ENCODE data around the gene UNC119. TPM values are rescaled to one million over a fixed set of nuclear protein-coding genes. Genes with fewer than 3 reads are reported as not detected.

Gene UNC119
- total RNA-seq, 2 experiments from 2014 or later, result 43.6 to 44.8 TPM

- intact Hi-C loops (cut with micrococcal nuclease), result no loop called here
- Mint-ChIP-seq H3K27me3 (no peaks in the 10 kb centered on the region), H3K27ac (no peak overlapping the region), H3K9me3 (no peaks in the 10 kb centered on the region), H3K36me3 (ENCODE audit: low read depth) (peaks cover 52% of the 10 kb centered on the region), H3K4me3 (no peak overlapping the region), H3K4me1 (ENCODE audit: low read depth) (peaks cover 27% of the 10 kb centered on the region)
- no peak for TF ChIP-seq CTCF (IDR thresholded peaks at IDR 0.05)
- CTCF ChIA-PET, result no interaction called here
- ATAC-seq, result no peak
- DNase-seq, result no peak
- POLR2A ChIA-PET, result interaction anchor here (1.0 to 9.1 kb wide), 3 partner anchors 9 to 41 kb away, joined by 3 to 58 read pairs (median 14); partner anchors contain the start of genes PIGS and SPAG5
Observed at GRCh38 chr17:28580959-28581358, 28.5 kb upstream of the UNC119 start.

DNA sequence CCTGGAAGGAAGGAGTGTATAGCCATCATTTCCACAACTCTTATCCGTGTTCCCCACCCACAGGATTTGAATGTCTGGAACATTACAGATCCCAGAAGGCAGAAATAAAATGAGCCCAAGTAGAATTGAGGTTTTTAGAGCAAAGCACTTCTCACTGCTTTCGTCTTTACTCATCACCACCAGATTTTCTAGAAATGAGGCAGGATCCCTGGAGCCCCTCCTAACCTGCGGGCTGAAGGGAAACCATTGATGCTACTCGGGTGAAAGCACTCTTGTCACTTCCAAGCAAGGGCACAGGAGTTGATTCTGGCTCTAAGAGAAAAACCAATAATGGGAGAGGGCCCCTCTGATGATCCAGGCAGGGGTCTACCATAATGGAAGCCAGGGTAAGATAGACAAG lies 27.1 kb upstream of the UNC119 start:
- intact Hi-C loops (cut with micrococcal nuclease), result no loop called here
- Mint-ChIP-seq H3K4me3 (no peak overlapping the region), H3K27me3 (no peaks in the 10 kb centered on the region), H3K27ac (peak overlapping the region; percentile 31), H3K4me1 (ENCODE audit: low read depth) (peaks cover 34% of the 10 kb centered on the region), H3K36me3 (ENCODE audit: low read depth) (peaks cover 53% of the 10 kb centered on the region), H3K9me3 (no peaks in the 10 kb centered on the region)
- ChIA-PET POLR2A (interaction anchor here (0.7 to 9.1 kb wide), 7 partner anchors 9 to 39 kb away, joined by 3 to 58 read pairs (median 3); partner anchors contain the start of gene SPAG5), CTCF (interaction anchor here (1.3 to 1.6 kb wide), 4 partner anchors 13 to 67 kb away, joined by 3 to 4 read pairs (median 3); no protein-coding TSS in a partner anchor)
- no peak for ATAC-seq
- DNase-seq, result peak; percentile 42
- no peak for TF ChIP-seq CTCF (IDR thresholded peaks at IDR 0.05)

- no peak for ATAC-seq
- Mint-ChIP-seq H3K27ac (peak overlapping the region; percentile 31), H3K27me3 (no peaks in the 10 kb centered on the region), H3K4me1 (ENCODE audit: low read depth) (peaks cover 37% of the 10 kb centered on the region), H3K36me3 (ENCODE audit: low read depth) (peaks cover 63% of the 10 kb centered on the region), H3K9me3 (no peaks in the 10 kb centered on the region), H3K4me3 (no peak overlapping the region)
- POLR2A ChIA-PET, result interaction anchor here (0.8 to 9.1 kb wide), 8 partner anchors 8 to 126 kb away, joined by 3 to 58 read pairs (median 6); partner anchors contain the start of genes BLTP2 and SPAG5
- CTCF ChIA-PET, result interaction anchor here (1.2 to 4.4 kb wide), 6 partner anchors 14 to 68 kb away, joined by 3 to 27 read pairs (median 3); no protein-coding TSS in a partner anchor
- TF ChIP-seq CTCF (IDR thresholded peaks at IDR 0.05), result no peak
- no peak for DNase-seq
- intact Hi-C loops (cut with micrococcal nuclease), result no loop called here
Observed at GRCh38 chr17:28578246-28579195, 26.1 kb upstream of the UNC119 start.

DNA sequence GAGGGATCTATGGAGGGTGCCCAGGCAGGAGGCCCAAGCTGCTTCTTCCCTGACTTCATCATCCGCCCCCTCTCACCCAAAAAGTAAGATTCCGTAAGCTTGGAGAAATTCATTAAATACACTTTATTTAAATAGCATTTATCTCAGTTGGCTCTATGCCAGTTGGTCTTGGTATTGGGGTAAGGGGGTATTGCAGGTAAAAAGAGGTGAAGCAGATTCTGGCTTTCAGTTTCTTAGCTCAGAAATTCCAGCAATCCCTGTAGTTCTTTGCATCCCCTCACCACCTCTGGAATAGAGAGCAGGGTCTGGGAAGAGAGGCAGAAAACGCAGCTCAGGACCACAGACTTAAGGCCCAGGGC lies 25.0 kb upstream of the UNC119 start:
- ChIA-PET POLR2A (interaction anchor here (0.7 to 9.1 kb wide), 13 partner anchors 9 to 241 kb away, joined by 3 to 58 read pairs (median 4); partner anchors contain the start of genes BLTP2, SPAG5 and UNC119), CTCF (interaction anchor here (1.2 to 4.4 kb wide), 6 partner anchors 12 to 37 kb away, joined by 3 to 27 read pairs (median 4); no protein-coding TSS in a partner anchor)
- ATAC-seq (no peak), DNase-seq (no peak)
- H3K9me3 Mint-ChIP-seq, result no peaks in the 10 kb centered on the region
- H3K4me3 Mint-ChIP-seq, result no peak overlapping the region
- H3K36me3 Mint-ChIP-seq (ENCODE audit: low read depth), result peaks cover 63% of the 10 kb centered on the region
- no peak for TF ChIP-seq CTCF (IDR thresholded peaks at IDR 0.05)
- no peaks in the 10 kb centered on the region for H3K27me3 Mint-ChIP-seq
- H3K4me1 Mint-ChIP-seq (ENCODE audit: low read depth), result peaks cover 42% of the 10 kb centered on the region
- intact Hi-C loops (cut with micrococcal nuclease), result no loop called here
- H3K27ac Mint-ChIP-seq, result no peak overlapping the region

Measured in activated CD8-positive, alpha-beta T cell treated with anti-CD3 and anti-CD28 coated beads for 36 hours (primary cell).